HEK293 (cell line): ENCODE measurements around the gene NDUFV2.

Experiments
- CTCF ChIA-PET: fragments of 350-600 bp; formaldehyde crosslinking; extraction: SDS; loops from one replicate; lab custom pipeline; 2021; ENCODE audit warnings: antibody characterized with exemption; lab: Yijun Ruan, JAX
- POLR2A ChIA-PET: fragments of 300-600 bp; formaldehyde crosslinking; extraction: SDS; loops from one replicate; lab custom pipeline; 2020; ENCODE audit warnings: antibody characterized with exemption, inconsistent platforms; lab: Yijun Ruan, JAX
- H3K27ac ChIP-seq: fragments of 200-500 bp; sonication (Bioruptor generic); 2 replicates; pipeline ENCODE4 v1.5.1; 2014; ENCODE audit warnings: low read depth, low read length, control low read depth, inconsistent platforms; ENCODE audit errors: extremely low read depth
- H3K36me3 ChIP-seq, 2 experiments: fragments of 200-500 bp in 1 of 2; sonication (Bioruptor generic) in 1 of 2; 1 replicate in 1 of 2; 2 replicates in 1 of 2; pipeline ENCODE4 v1.5.1; 2014 to 2017; ENCODE audit warnings: inconsistent platforms in 2 of 2, low read length in 2 of 2; ENCODE audit not compliant: control insufficient read depth in 2 of 2, insufficient read depth in 1 of 2
- H3K4me1 ChIP-seq: fragments of 200-500 bp; sonication (Bioruptor generic); 2 replicates; pipeline ENCODE4 v1.5.1; 2014; ENCODE audit warnings: mild to moderate bottlenecking, low read length, inconsistent platforms; ENCODE audit not compliant: control insufficient read depth, insufficient read depth
- H3K4me3 ChIP-seq: 2 replicates; pipeline ENCODE4 v1.5.1; 2011; ENCODE audit warnings: low read depth, mild to moderate bottlenecking, control low read depth, low read length, moderate library complexity
- H3K9me3 ChIP-seq: fragments of 200-500 bp; sonication (Bioruptor generic); 2 replicates; pipeline ENCODE4 v1.5.1; 2014; ENCODE audit warnings: low read depth, low read length, inconsistent platforms; ENCODE audit not compliant: control insufficient read depth, insufficient read depth
- REST ChIP-seq: fragments of 450-650 bp; formaldehyde crosslinking; IDR thresholded peaks from 2 replicates; pipeline ENCODE4 v1.5.1; 2016; ENCODE audit warnings: missing biosample characterization, missing genetic modification characterization
- TSHZ1 ChIP-seq: fragments of 450-650 bp; formaldehyde crosslinking; IDR thresholded peaks from 2 replicates; pipeline ENCODE4 v1.5.1; 2016; ENCODE audit warnings: missing biosample characterization, missing genetic modification characterization, borderline replicate concordance
- ZNF10 ChIP-seq: fragments of 450-650 bp; formaldehyde crosslinking; IDR thresholded peaks from 2 replicates; pipeline ENCODE4 v1.5.1; 2017; ENCODE audit warnings: missing biosample characterization, missing genetic modification characterization
- ZNF174 ChIP-seq: fragments of 450-650 bp; formaldehyde crosslinking; IDR thresholded peaks from 2 replicates; pipeline ENCODE4 v1.5.0; 2017; ENCODE audit warnings: missing biosample characterization, mild to moderate bottlenecking, missing genetic modification characterization
- ZNF23 ChIP-seq: fragments of 450-650 bp; formaldehyde crosslinking; IDR thresholded peaks from 2 replicates; pipeline ENCODE4 v1.5.1; 2016; ENCODE audit warnings: missing biosample characterization, missing genetic modification characterization, borderline replicate concordance
- ZNF266 ChIP-seq: fragments of 450-650 bp; formaldehyde crosslinking; IDR thresholded peaks from 2 replicates; pipeline ENCODE4 v1.5.1; 2016; ENCODE audit warnings: missing biosample characterization, missing genetic modification characterization, low read depth
- ZNF426 ChIP-seq: fragments of 450-650 bp; formaldehyde crosslinking; IDR thresholded peaks from 2 replicates; pipeline ENCODE4 v1.5.1; 2017; ENCODE audit warnings: missing biosample characterization, missing genetic modification characterization, mild to moderate bottlenecking, inconsistent platforms, moderate library complexity
- ZNF544 ChIP-seq: fragments of 450-650 bp; formaldehyde crosslinking; IDR thresholded peaks from 2 replicates; pipeline ENCODE4 v1.5.0; 2017; ENCODE audit warnings: missing biosample characterization, missing genetic modification characterization
- ZNF561 ChIP-seq: fragments of 450-650 bp; IDR thresholded peaks from 2 replicates; pipeline ENCODE4 v1.5.1; 2018; ENCODE audit warnings: missing biosample characterization, missing genetic modification characterization, borderline replicate concordance
- ZNF626 ChIP-seq: fragments of 450-650 bp; sonication (Bioruptor Pico); formaldehyde crosslinking; IDR thresholded peaks from 2 replicates; pipeline ENCODE4 v1.5.1; 2018; ENCODE audit warnings: missing biosample characterization, missing genetic modification characterization, inconsistent platforms
- ZNF639 ChIP-seq: fragments of 450-650 bp; formaldehyde crosslinking; IDR thresholded peaks from 2 replicates; pipeline ENCODE4 v1.5.1; 2016; ENCODE audit warnings: missing biosample characterization, missing genetic modification characterization
- ZNF664 ChIP-seq: fragments of 450-650 bp; formaldehyde crosslinking; IDR thresholded peaks from 2 replicates; pipeline ENCODE4 v1.5.1; 2016; ENCODE audit warnings: missing biosample characterization, missing genetic modification characterization
- ZNF670 ChIP-seq: fragments of 450-650 bp; formaldehyde crosslinking; IDR thresholded peaks from 2 replicates; pipeline ENCODE4 v1.5.1; 2016; ENCODE audit warnings: missing biosample characterization, missing genetic modification characterization, low read depth
- ZNF768 ChIP-seq: fragments of 450-650 bp; formaldehyde crosslinking; IDR thresholded peaks from 2 replicates; pipeline ENCODE4 v1.5.1; 2018; ENCODE audit warnings: missing biosample characterization, mild to moderate bottlenecking, missing genetic modification characterization
- ZSCAN5A ChIP-seq: fragments of 450-650 bp; formaldehyde crosslinking; IDR thresholded peaks from 2 replicates; pipeline ENCODE4 v1.5.1; 2016; ENCODE audit warnings: missing biosample characterization, missing genetic modification characterization

The NDUFV2 gene

GRCh38 chr18:9087144-9087543, 15.4 kb upstream of the NDUFV2 start (continued):
- no peak for TF ChIP-seq ZNF266 (tag by site-specific recombination)
- TF ChIP-seq ZNF768 = no peak
- TF ChIP-seq ZNF23 (tag by site-specific recombination) = no peak

DNA sequence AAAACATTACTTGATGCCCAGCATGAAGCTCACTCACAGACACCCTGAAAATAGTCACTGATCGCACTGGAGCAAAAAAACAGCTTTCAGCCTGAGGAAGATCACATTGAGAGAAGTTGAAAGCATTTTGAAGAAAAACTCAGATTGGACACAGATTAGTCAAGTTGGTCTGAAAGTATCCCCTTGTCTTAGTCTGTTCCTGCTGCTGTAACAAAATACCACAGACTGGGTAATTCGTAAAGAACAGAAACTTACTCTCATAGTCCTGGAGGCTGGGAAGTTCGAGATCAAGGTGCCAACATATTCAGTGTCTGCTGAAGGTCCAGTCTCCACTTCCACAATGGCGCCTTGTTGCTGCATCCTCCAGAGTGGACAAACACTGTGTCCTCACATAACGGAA, 14.2 kb upstream of the NDUFV2 start:
- CTCF ChIA-PET = interaction anchor here (0.9 kb wide), 1 partner anchor 14 kb away, joined by 3 read pairs; the partner anchor contains the start of gene NDUFV2
- POLR2A ChIA-PET = no interaction called here
- Histone ChIP-seq H3K4me3 (no peak overlapping the region), H3K27ac (no peak overlapping the region), H3K36me3 (no peaks in the 10 kb centered on the region), H3K4me1 (no peaks in the 10 kb centered on the region), H3K9me3 (no peaks in the 10 kb centered on the region)
- no peak for TF ChIP-seq TSHZ1 (tag by site-specific recombination)
- TF ChIP-seq ZNF426 (tag by site-specific recombination) = no peak
- no peak for TF ChIP-seq ZNF10 (tag by site-specific recombination)
- TF ChIP-seq ZNF670 (tag by site-specific recombination) = no peak
- no peak for TF ChIP-seq ZNF561 (tag by site-specific recombination)
- no peak for TF ChIP-seq ZNF664 (tag by site-specific recombination)
- TF ChIP-seq ZNF626 (tag by site-specific recombination) = no peak
- TF ChIP-seq ZSCAN5A (tag by site-specific recombination) = no peak
- no peak for TF ChIP-seq ZNF639
- TF ChIP-seq ZNF174 = no peak
- TF ChIP-seq ZNF544 = no peak
- no peak for TF ChIP-seq REST (tag by site-specific recombination)
